Upper lobe of right lung (tissue), 1 donor: Measurements from ENCODE around the gene ASPSCR1. TPM values are rescaled to one million over a fixed set of nuclear protein-coding genes. Genes with fewer than 3 reads are reported as not detected.
"Not testable (repeated sequence)": the region's sequence is repeated elsewhere in the genome, so short reads cannot be mapped to it uniquely, and the experiment has no call there.

Source experiments
- ATAC-seq: fragments of 200-7000 bp; cut with Tn5 transposase; one replicate; pipeline ENCODE4 v1.9.1; 2020; ENCODE audit warnings: mild to moderate bottlenecking, moderate library complexity
- DNase-seq: peaks from one replicate; pipeline ENCODE4 v3.0.0-alpha.2; 2020
- H3K27ac ChIP-seq: fragments of 200-600 bp; one replicate; pipeline ENCODE4 v1.8.0; 2022
- H3K27me3 ChIP-seq: fragments of 200-600 bp; one replicate; pipeline ENCODE4 v1.8.0; 2022; ENCODE audit warnings: mild to moderate bottlenecking
- H3K36me3 ChIP-seq: fragments of 200-600 bp; one replicate; pipeline ENCODE4 v1.8.0; 2022
- H3K4me1 ChIP-seq: fragments of 200-600 bp; one replicate; pipeline ENCODE4 v1.8.0; 2022
- H3K4me3 ChIP-seq: fragments of 200-600 bp; one replicate; pipeline ENCODE4 v1.8.0; 2022; ENCODE audit warnings: mild to moderate bottlenecking
- H3K9me3 ChIP-seq: fragments of 200-600 bp; one replicate; pipeline ENCODE4 v1.8.0; 2022
- intact Hi-C: fragments of 100-400 bp; cut with DNase I; formaldehyde crosslinking; loops from one replicate; pipeline ENCODE4 v1.11.0; 2022
- total RNA-seq: library from RNA; stranded (reverse); fragmentation: NEBNext Ultra II Directional; extraction: Animal tissue kit (Norgen Biotek cat#: 25700); gene quantifications from one replicate; pipeline ENCODE4 v1.2.1, GENCODE V29; 2021
- TF ChIP-seq, protein P1 (sequence below): fragments of 200-600 bp; IDR thresholded peaks from one replicate; pipeline ENCODE4 v1.8.0; 2022; ENCODE audit warnings: antibody characterized with exemption
- donor health status: DM: no; HTN: yes; CAD: no; lungs with severe emphysema.

ASPSCR1 gene
- total RNA-seq, 1 donor from 2014 or later: 50.3 TPM

DNA sequence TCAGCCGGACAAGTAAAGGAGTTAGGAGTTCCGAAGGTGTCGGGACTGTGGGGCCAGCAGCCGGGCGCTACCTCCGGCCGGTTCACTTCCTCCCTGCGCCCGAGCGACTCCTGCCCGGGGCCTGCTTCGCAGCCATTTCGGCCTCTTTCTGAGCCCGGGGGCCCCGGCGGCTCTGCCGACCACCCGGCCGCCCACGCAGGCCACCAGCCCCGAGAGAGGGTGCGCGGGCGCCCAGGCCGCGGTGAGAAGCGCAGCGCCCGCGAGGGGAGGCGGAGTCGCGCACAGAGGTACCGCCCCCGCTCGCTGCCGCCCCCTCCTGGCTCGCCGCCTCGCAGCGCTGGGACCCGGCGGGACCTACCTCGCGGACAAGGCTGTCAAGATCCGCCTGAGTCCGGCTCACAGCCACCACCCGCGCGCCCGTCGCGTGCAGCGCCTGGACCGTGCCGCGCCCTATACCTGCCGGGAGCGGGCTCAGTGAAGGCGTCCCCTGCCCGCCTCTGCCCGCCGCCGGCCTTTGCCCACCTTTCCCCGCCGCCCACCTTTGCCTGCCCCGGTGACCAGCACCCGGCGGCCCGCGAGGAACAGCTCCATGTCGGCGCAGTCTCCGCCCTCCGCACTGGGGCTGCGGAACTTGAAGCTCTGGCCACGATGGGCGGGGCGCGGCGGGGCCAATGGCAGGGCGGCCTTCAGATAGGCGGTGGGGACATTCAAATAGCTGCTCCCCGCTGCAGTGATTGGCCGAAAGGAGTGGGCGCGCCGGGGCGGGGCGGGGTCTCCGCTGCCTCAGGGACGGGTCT is 59.9 kb downstream of the ASPSCR1 start, which contains the start of gene DCXR:
DCXR (minus strand) TSS at position 606 of the 797 bp plus-strand sequence; CDS start at position 591, 15 bp downstream.
- no peaks in the 10 kb centered on the region for H3K9me3 ChIP-seq
- peak within 1 kb of the TSS; percentile 65 for H3K4me3 ChIP-seq
- intact Hi-C loops: loop anchor here (10.0 kb wide), 1 partner anchor 298 kb away; the partner anchor contains the start of gene SECTM1
- peak; percentile 99 for DNase-seq
- no peaks in the 10 kb centered on the region for H3K36me3 ChIP-seq
- TF ChIP-seq, protein P1, sequence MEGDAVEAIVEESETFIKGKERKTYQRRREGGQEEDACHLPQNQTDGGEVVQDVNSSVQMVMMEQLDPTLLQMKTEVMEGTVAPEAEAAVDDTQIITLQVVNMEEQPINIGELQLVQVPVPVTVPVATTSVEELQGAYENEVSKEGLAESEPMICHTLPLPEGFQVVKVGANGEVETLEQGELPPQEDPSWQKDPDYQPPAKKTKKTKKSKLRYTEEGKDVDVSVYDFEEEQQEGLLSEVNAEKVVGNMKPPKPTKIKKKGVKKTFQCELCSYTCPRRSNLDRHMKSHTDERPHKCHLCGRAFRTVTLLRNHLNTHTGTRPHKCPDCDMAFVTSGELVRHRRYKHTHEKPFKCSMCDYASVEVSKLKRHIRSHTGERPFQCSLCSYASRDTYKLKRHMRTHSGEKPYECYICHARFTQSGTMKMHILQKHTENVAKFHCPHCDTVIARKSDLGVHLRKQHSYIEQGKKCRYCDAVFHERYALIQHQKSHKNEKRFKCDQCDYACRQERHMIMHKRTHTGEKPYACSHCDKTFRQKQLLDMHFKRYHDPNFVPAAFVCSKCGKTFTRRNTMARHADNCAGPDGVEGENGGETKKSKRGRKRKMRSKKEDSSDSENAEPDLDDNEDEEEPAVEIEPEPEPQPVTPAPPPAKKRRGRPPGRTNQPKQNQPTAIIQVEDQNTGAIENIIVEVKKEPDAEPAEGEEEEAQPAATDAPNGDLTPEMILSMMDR: peak; percentile 77
- H3K4me1 ChIP-seq: peaks cover 14% of the 10 kb centered on the region
- ATAC-seq: peak; percentile 97
- H3K27me3 ChIP-seq: no peaks in the 10 kb centered on the region
- H3K27ac ChIP-seq: peak within 1 kb of the TSS; percentile 95

GRCh38 chr17:82037889-82038195 is 60.4 kb downstream of the ASPSCR1 start:
- peak overlapping the region; percentile 95 for H3K27ac ChIP-seq
- intact Hi-C loops: loop anchor here (10.0 kb wide), 1 partner anchor 297 kb away; the partner anchor contains the start of gene SECTM1

DNA sequence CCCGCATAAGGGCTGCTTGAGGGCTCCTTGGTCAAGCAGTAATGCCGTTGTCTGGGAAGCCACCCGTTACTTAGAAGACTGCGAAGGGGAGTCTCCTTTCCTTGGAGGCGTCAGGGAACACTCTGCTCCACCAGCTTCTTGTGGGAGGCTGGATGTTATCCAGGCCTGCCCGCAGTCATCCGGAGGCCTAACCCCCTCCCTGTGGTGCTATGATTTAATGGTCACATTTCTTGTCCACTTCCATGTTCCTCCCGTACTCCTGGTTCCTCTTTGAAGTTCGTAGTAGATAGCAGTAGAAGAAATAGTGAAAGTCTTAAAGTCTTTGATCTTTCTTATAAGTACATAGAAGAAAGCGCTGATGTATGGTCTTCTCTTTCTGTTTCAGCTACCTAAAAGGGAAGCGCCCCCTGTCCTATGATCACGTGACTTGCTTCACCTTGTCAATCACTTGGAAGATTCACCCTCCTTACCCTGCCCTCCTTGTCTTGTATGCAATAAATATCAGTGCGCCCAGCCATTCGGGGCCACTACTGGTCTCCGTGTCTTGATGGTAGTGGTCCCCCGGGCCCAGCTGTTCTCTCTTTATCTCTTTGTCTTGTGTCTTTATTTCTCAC is 61.5 kb downstream of the ASPSCR1 start:
- not testable (repeated sequence) for DNase-seq, H3K9me3 ChIP-seq, H3K36me3 ChIP-seq, H3K27me3 ChIP-seq, H3K27ac ChIP-seq, H3K4me3 ChIP-seq, ATAC-seq
- H3K4me1 ChIP-seq: peaks cover 13% of the 10 kb centered on the region
- intact Hi-C loops: loop anchor here (10.0 kb wide), 1 partner anchor 296 kb away; the partner anchor contains the start of gene SECTM1

More at GRCh38 chr17:82037889-82038195, 60.4 kb downstream of the ASPSCR1 start:
- H3K4me1 ChIP-seq: peaks cover 13% of the 10 kb centered on the region
- no peaks in the 10 kb centered on the region for H3K9me3 ChIP-seq
- no peaks in the 10 kb centered on the region for H3K27me3 ChIP-seq
- TF ChIP-seq, protein P1: no peak
- H3K36me3 ChIP-seq: no peaks in the 10 kb centered on the region
- DNase-seq (no peak), ATAC-seq (no peak)
- H3K4me3 ChIP-seq: peak overlapping the region; percentile 65

- DNase-seq (no peak), ATAC-seq (no peak)
- intact Hi-C loops: loop anchor here (10.0 kb wide), 1 partner anchor 295 kb away; the partner anchor contains the start of gene SECTM1
- no peak overlapping the region for H3K4me3 ChIP-seq
- H3K27ac ChIP-seq: no peak overlapping the region
- H3K36me3 ChIP-seq: no peaks in the 10 kb centered on the region
- peaks cover 13% of the 10 kb centered on the region for H3K4me1 ChIP-seq
- no peaks in the 10 kb centered on the region for H3K27me3 ChIP-seq
- TF ChIP-seq, protein P1: no peak
- no peaks in the 10 kb centered on the region for H3K9me3 ChIP-seq
Measured at GRCh38 chr17:82039695-82040299, 62.4 kb downstream of the ASPSCR1 start.

GRCh38 chr17:82041144-82041814 is 63.9 kb downstream of the ASPSCR1 start:
- TF ChIP-seq, protein P1: no peak
- Histone ChIP-seq H3K27me3 (no peaks in the 10 kb centered on the region), H3K9me3 (no peaks in the 10 kb centered on the region), H3K27ac (no peak overlapping the region), H3K36me3 (no peaks in the 10 kb centered on the region), H3K4me3 (no peak overlapping the region), H3K4me1 (peaks cover 10% of the 10 kb centered on the region)
- DNase-seq (no peak), ATAC-seq (no peak)
- intact Hi-C loops: no loop called here
